ENCODE results near the gene PLVAP. TPM values are rescaled to one million over a fixed set of nuclear protein-coding genes. Genes with fewer than 3 reads are reported as not detected.

PLVAP gene
- total RNA-seq, 1 donor from 2014 or later: 0.84 TPM

GRCh38 chr19:17339088-17339741 lies 37.9 kb downstream of the PLVAP start:
- Mint-ChIP-seq H3K36me3 (ENCODE audit: low read depth) (peaks cover 24% of the 10 kb centered on the region), H3K4me3 (peak overlapping the region; percentile 90), H3K27me3 (no peaks in the 10 kb centered on the region), H3K4me1 (peaks cover 30% of the 10 kb centered on the region), H3K9me3 (no peaks in the 10 kb centered on the region), H3K27ac (no peak overlapping the region)
- ChIA-PET POLR2A (interaction anchor here (0.6 kb wide), 2 partner anchors 12 to 33 kb away, joined by 3 read pairs; no protein-coding TSS in a partner anchor), CTCF (interaction anchor here (1.0 kb wide), 1 partner anchor 47 kb away, joined by 3 read pairs; no protein-coding TSS in a partner anchor)
- TF ChIP-seq CTCF (IDR thresholded peaks at IDR 0.05): no peak
- DNase-seq (no peak), ATAC-seq (ENCODE audit: low read depth) (no peak)
- intact Hi-C loops (cut with micrococcal nuclease): loop anchor here (10.0 kb wide), 1 partner anchor 416 kb away; the partner anchor contains the start of gene FCHO1

GRCh38 chr19:17338433-17339078 lies 38.6 kb downstream of the PLVAP start:
- Mint-ChIP-seq H3K27ac (peak overlapping the region; percentile 89), H3K4me1 (peaks cover 35% of the 10 kb centered on the region), H3K4me3 (peak overlapping the region; percentile 90), H3K36me3 (ENCODE audit: low read depth) (peaks cover 24% of the 10 kb centered on the region), H3K9me3 (no peaks in the 10 kb centered on the region), H3K27me3 (no peaks in the 10 kb centered on the region)
- DNase-seq: no peak
- intact Hi-C loops (cut with micrococcal nuclease): loop anchor here (10.0 kb wide), 1 partner anchor 416 kb away; the partner anchor contains the start of gene FCHO1
- ATAC-seq (ENCODE audit: low read depth): no peak
- ChIA-PET CTCF (interaction anchor here (1.0 kb wide), 1 partner anchor 48 kb away, joined by 3 read pairs; no protein-coding TSS in a partner anchor), POLR2A (interaction anchor here (0.6 kb wide), 2 partner anchors 11 to 32 kb away, joined by 3 read pairs; no protein-coding TSS in a partner anchor)
- TF ChIP-seq CTCF (IDR thresholded peaks at IDR 0.05): no peak

- ATAC-seq (ENCODE audit: low read depth): no peak
- H3K27me3 Mint-ChIP-seq: no peaks in the 10 kb centered on the region
- H3K9me3 Mint-ChIP-seq: no peaks in the 10 kb centered on the region
- H3K36me3 Mint-ChIP-seq (ENCODE audit: low read depth): peaks cover 24% of the 10 kb centered on the region
- peak overlapping the region; percentile 90 for H3K4me3 Mint-ChIP-seq
- intact Hi-C loops (cut with micrococcal nuclease): loop anchor here (1.0 to 10.0 kb wide), 6 partner anchors 29 to 417 kb away; partner anchors contain the start of genes DDA1, FCHO1, MRPL34 and USE1
- DNase-seq: no peak
- peaks cover 36% of the 10 kb centered on the region for H3K4me1 Mint-ChIP-seq
- ChIA-PET POLR2A (interaction anchor here (0.5 to 0.6 kb wide), 2 partner anchors 262 to 947 kb away, joined by 3 to 7 read pairs; partner anchors contain the start of gene MYO9B), CTCF (no interaction called here)
- H3K27ac Mint-ChIP-seq: peak overlapping the region; percentile 89
- no peak for TF ChIP-seq CTCF (IDR thresholded peaks at IDR 0.05)
Measured at GRCh38 chr19:17337675-17338432, 39.3 kb downstream of the PLVAP start.

DNA sequence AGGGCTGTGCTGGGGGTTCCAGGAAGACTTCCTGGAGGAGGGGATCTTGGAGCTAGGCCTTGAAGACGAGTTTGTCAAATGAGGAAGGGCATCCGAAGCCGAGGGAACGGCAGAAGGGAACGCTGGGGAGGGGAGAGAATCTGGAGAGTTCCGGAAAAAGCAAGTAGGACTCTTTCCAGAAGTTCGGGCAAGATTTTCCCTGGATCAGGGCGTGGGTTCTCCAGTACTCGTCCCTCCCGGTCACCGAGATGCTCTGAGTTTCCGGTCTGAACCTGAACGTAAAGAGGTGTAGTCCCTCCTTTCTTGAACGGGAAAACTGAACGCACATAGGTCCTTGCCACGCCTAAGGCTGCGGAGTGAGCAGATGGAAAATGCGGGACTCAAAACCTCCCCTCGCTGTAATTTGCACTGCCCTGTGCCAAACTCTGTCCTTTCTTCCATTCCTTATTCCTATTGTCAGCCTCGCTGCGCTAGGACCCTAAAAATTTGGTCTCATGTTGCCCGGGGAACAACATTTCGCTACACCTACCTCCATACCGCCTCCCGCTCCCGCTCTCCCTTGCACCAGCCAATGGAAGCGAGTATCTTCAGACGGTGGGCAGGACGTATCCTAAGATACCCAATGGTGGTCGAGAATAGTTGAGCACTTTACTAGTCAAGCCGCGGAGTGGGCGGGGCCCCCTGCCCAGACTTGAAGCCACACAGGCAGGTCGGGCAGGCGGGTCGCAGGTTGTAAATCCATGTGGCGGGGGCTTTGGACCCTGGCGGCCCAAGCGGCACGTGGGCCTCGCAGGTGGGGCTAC lies 40.1 kb downstream of the PLVAP start, which contains the start of gene GTPBP3:
Gene GTPBP3, plus strand, starts transcription at position 682 of the 803 bp plus-strand sequence. Its CDS starts 59 bp downstream, at position 741.
- Mint-ChIP-seq H3K4me1 (peaks cover 36% of the 10 kb centered on the region), H3K27me3 (no peaks in the 10 kb centered on the region)

More for the DNA sequence above, 40.1 kb downstream of the PLVAP start, which contains the start of gene GTPBP3:
- POLR2A ChIA-PET: interaction anchor here (0.5 to 1.2 kb wide), 4 partner anchors 28 to 948 kb away, joined by 3 to 7 read pairs (median 4); partner anchors contain the start of genes BABAM1, DDA1 and MYO9B
- peak; percentile 88 for ATAC-seq (ENCODE audit: low read depth)
- intact Hi-C loops (cut with micrococcal nuclease): loop anchor here (1.0 to 10.0 kb wide), 6 partner anchors 28 to 418 kb away; partner anchors contain the start of genes DDA1, FCHO1, MRPL34 and USE1
- DNase-seq: peak; percentile 87
- H3K9me3 Mint-ChIP-seq: no peaks in the 10 kb centered on the region
- H3K36me3 Mint-ChIP-seq (ENCODE audit: low read depth): peaks cover 24% of the 10 kb centered on the region
- no peak for TF ChIP-seq CTCF (IDR thresholded peaks at IDR 0.05)
- peak within 1 kb of the TSS; percentile 90 for H3K4me3 Mint-ChIP-seq
- H3K27ac Mint-ChIP-seq: peak within 1 kb of the TSS; percentile 89
- CTCF ChIA-PET: interaction anchor here (1.1 kb wide), 1 partner anchor 32 kb away, joined by 4 read pairs; no protein-coding TSS in a partner anchor
